MCF 10A (cell line): ENCODE data around the gene ABCB11. TPM values are rescaled to one million over a fixed set of nuclear protein-coding genes. Genes with fewer than 3 reads are reported as not detected.

ENCODE experiments used
- BruUV-seq: library from RNA; stranded (reverse); fragments of 400-500 nt; replicated peaks from 2 replicates; lab custom pipeline; 2021; lab: Mats Ljungman, UMichigan
- CTCF ChIA-PET: fragments of 300-600 bp; sonication (Branson Sonifier 250); formaldehyde crosslinking; extraction: SDS; loops from one replicate; lab custom pipeline; 2021; ENCODE audit warnings: antibody characterized with exemption, inconsistent platforms; lab: Yijun Ruan, JAX
- POLR2A ChIA-PET: fragments of 300-600, 350-650 bp; sonication (Branson Sonifier 250); formaldehyde crosslinking; extraction: SDS; loops from one replicate; lab custom pipeline; 2020; ENCODE audit warnings: antibody characterized with exemption, inconsistent platforms; lab: Yijun Ruan, JAX
- DNase-seq: peaks from one replicate; pipeline ENCODE4 v3.0.0-alpha.2; 2018; ENCODE audit not compliant: unreplicated experiment
- H3K27ac Mint-ChIP-seq: one replicate; pipeline ENCODE4 v1.8.0; 2022; ENCODE audit warnings: mild to moderate bottlenecking, low read depth, mixed read lengths; ENCODE audit not compliant: unreplicated experiment
- H3K27me3 Mint-ChIP-seq: one replicate; pipeline ENCODE4 v1.8.0; 2022; ENCODE audit warnings: mixed read lengths; ENCODE audit not compliant: insufficient read depth, unreplicated experiment
- H3K36me3 Mint-ChIP-seq: one replicate; pipeline ENCODE4 v1.8.0; 2022; ENCODE audit warnings: mild to moderate bottlenecking, moderate library complexity, mixed read lengths; ENCODE audit not compliant: insufficient read depth, unreplicated experiment
- H3K4me1 Mint-ChIP-seq: one replicate; pipeline ENCODE4 v1.8.0; 2022; ENCODE audit warnings: mixed read lengths; ENCODE audit not compliant: insufficient read depth, unreplicated experiment
- H3K4me3 Mint-ChIP-seq: one replicate; pipeline ENCODE4 v1.8.0; 2022; ENCODE audit warnings: mild to moderate bottlenecking, moderate library complexity, mixed read lengths; ENCODE audit not compliant: unreplicated experiment
- H3K9me3 Mint-ChIP-seq: one replicate; pipeline ENCODE4 v1.8.0; 2022; ENCODE audit warnings: mixed read lengths; ENCODE audit not compliant: unreplicated experiment
- CTCF ChIP-seq: fragments of 200-600 bp; IDR thresholded peaks from one replicate; pipeline ENCODE4 v1.8.0; 2022; ENCODE audit warnings: antibody characterized with exemption, mild to moderate bottlenecking; ENCODE audit not compliant: unreplicated experiment
- intact Hi-C: fragments of 100-400 bp; cut with micrococcal nuclease; formaldehyde crosslinking; loops from 2 replicates; pipeline ENCODE4 v1.14.1; 2022
- total RNA-seq: library from RNA; stranded (reverse); gene quantifications from 2 replicates; pipeline ENCODE4 v1.2.3, GENCODE V29; 2022

Gene ABCB11
- total RNA-seq, 1 experiment from 2014 or later: not detected

DNA sequence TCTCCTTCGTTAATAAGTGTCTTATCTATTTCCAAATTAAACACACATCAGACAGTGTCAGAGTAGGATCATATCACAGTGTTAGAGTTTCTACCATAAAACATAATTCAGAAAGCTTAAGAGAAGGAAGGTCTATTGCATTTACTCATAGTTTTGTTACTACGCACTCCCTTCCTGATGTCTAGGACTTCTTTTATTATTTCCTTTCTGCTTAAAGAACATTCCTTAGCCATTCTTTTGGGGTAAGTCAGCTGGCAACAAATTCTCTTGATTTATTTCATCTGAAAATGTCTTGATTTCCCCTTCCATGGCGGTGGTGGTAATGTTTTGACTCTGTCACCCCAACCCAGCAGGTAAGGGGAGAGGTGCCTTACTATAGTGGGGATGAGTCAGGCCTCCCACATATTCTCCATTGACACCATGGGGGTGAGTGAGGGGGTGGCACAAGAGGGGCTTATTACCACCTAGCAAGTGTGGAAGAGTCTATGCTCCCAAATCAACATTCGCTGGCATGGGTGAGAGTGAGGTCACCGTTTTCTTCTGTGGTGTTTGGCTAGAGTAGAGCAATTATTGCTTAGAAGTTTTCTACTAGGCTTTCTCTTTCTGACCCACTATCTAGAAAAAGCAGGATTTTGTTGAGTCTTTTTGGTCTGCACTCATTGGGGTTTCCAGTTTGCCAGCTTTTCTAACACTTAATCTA, 29.9 kb downstream of the ABCB11 start:
- peaks cover 21% of the 10 kb centered on the region for H3K4me1 Mint-ChIP-seq
- no peak for DNase-seq
- no peak overlapping the region for H3K4me3 Mint-ChIP-seq
- no TSS peak for BruUV-seq
- POLR2A ChIA-PET: no interaction called here
- intact Hi-C loops: no loop called here
- CTCF ChIA-PET: interaction anchor here (1.2 to 2.5 kb wide), 2 partner anchors 93 to 108 kb away, joined by 3 to 9 read pairs; no protein-coding TSS in a partner anchor
- no peaks in the 10 kb centered on the region for H3K36me3 Mint-ChIP-seq
- TF ChIP-seq CTCF: no peak
- H3K9me3 Mint-ChIP-seq: peaks cover 7% of the 10 kb centered on the region
- no peaks in the 10 kb centered on the region for H3K27me3 Mint-ChIP-seq
- H3K27ac Mint-ChIP-seq: no peak overlapping the region

- H3K27ac Mint-ChIP-seq: no peak overlapping the region
- POLR2A ChIA-PET: interaction anchor here (0.6 to 1.2 kb wide), 2 partner anchors 48 to 62 kb away, joined by 3 to 5 read pairs; no protein-coding TSS in a partner anchor
- H3K4me1 Mint-ChIP-seq: peaks cover 21% of the 10 kb centered on the region
- no peaks in the 10 kb centered on the region for H3K27me3 Mint-ChIP-seq
- BruUV-seq: no TSS peak
- intact Hi-C loops: no loop called here
- TF ChIP-seq CTCF: no peak
- H3K36me3 Mint-ChIP-seq: no peaks in the 10 kb centered on the region
- no peak overlapping the region for H3K4me3 Mint-ChIP-seq
- CTCF ChIA-PET: interaction anchor here (0.7 to 2.5 kb wide), 4 partner anchors 38 to 833 kb away, joined by 3 to 9 read pairs (median 3); no protein-coding TSS in a partner anchor
- DNase-seq: no peak
- H3K9me3 Mint-ChIP-seq: peaks cover 7% of the 10 kb centered on the region
Observed at GRCh38 chr2:168999668-169000213, 31.4 kb downstream of the ABCB11 start.

DNA sequence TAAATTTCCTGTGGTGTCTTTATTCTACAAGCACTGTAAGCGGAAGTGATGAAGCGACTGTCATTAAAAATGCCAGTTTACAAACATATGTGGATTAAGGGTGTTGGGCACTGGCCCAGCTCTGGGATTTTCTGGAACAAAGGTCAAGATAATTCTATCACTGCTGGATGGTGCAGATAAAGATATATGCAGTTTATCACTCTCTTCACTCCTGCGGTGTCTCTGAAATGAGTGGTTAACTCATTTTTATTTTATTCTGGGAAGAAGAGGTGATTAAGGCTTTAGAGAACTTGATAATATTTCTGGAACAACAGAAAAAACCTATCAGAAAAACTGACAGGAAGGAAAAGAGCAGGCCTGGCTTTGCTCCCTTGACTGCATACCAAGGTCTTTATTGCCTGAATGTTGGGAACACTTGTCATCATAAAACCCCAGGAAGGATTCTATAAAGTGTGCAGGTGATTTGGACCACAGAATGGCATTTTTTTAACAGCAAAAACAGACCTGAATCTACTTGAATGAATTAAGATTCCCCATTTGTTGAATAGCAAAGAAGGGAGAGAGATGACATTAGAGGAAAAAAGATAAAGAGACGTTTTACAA, 32.4 kb downstream of the ABCB11 start:
- CTCF ChIA-PET: interaction anchor here (1.0 to 1.7 kb wide), 2 partner anchors 37 to 111 kb away, joined by 3 to 4 read pairs; no protein-coding TSS in a partner anchor
- H3K9me3 Mint-ChIP-seq: peaks cover 7% of the 10 kb centered on the region
- no peak overlapping the region for H3K4me3 Mint-ChIP-seq
- no TSS peak for BruUV-seq
- peaks cover 27% of the 10 kb centered on the region for H3K4me1 Mint-ChIP-seq
- H3K36me3 Mint-ChIP-seq: no peaks in the 10 kb centered on the region
- no peaks in the 10 kb centered on the region for H3K27me3 Mint-ChIP-seq
- TF ChIP-seq CTCF: no peak
- POLR2A ChIA-PET: interaction anchor here (0.7 to 2.3 kb wide), 4 partner anchors 12 to 95 kb away, joined by 3 to 7 read pairs (median 3); no protein-coding TSS in a partner anchor
- no peak for DNase-seq
- intact Hi-C loops: no loop called here
- no peak overlapping the region for H3K27ac Mint-ChIP-seq

DNA sequence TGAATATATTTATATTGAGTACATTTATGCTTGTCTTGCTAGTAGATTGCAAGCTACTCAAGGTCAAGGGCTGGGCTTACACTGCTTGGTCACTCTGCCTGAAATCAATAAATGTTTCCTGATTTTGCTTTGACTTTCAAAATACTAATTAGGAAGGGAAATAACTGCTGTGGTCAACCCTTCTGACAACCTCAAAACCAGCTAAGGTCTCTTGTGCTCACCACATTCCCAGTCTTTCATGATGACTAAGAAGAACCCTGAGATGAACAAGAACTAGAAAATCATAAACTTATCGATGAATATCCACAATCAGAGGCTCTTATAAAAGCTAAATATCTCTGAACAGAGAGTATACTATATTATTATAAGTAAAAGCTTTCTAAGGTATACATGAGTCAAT, 33.3 kb downstream of the ABCB11 start:
- DNase-seq: no peak
- POLR2A ChIA-PET: interaction anchor here (0.8 to 2.3 kb wide), 4 partner anchors 13 to 74 kb away, joined by 3 to 7 read pairs (median 3); no protein-coding TSS in a partner anchor
- CTCF ChIA-PET: interaction anchor here (0.7 to 1.7 kb wide), 2 partner anchors 112 to 454 kb away, joined by 3 to 4 read pairs; no protein-coding TSS in a partner anchor
- Mint-ChIP-seq H3K9me3 (peaks cover 6% of the 10 kb centered on the region), H3K4me3 (no peak overlapping the region), H3K27me3 (no peaks in the 10 kb centered on the region), H3K27ac (no peak overlapping the region), H3K36me3 (no peaks in the 10 kb centered on the region), H3K4me1 (peaks cover 35% of the 10 kb centered on the region)
- intact Hi-C loops: no loop called here
- BruUV-seq: no TSS peak
- TF ChIP-seq CTCF: no peak
